GM23338 (cell line): Measurements from ENCODE around the gene TRIM37. TPM values are rescaled to one million over a fixed set of nuclear protein-coding genes. Genes with fewer than 3 reads are reported as not detected.

ENCODE experiments used
- ATAC-seq: fragments of 200-7000 bp; cut with Tn5 transposase; 3 replicates; pipeline ENCODE4 v1.9.1; 2020
- DNase-seq: peaks from one replicate; pipeline ENCODE4 v3.0.0-alpha.2; 2015; ENCODE audit warnings: low spot score
- H2AFZ ChIP-seq: fragments of 200-600 bp; sonication (generic); 2 replicates; pipeline ENCODE4 v1.8.0; 2016; ENCODE audit warnings: antibody characterized with exemption, mild to moderate bottlenecking, moderate library complexity
- H3F3A ChIP-seq: fragments of 200-600 bp; sonication (generic); replicated peaks from 2 replicates; pipeline ENCODE4 v1.8.0; 2017; ENCODE audit warnings: antibody characterized with exemption, mixed run types, low read depth
- H3K27ac ChIP-seq: fragments of 200-600 bp; sonication (generic); 2 replicates; pipeline ENCODE4 v1.6.1; 2016; ENCODE audit warnings: low read depth
- H3K27me3 ChIP-seq: fragments of 200-600 bp; sonication (generic); 2 replicates; pipeline ENCODE4 v1.8.0; 2016; ENCODE audit warnings: mild to moderate bottlenecking, mixed run types, moderate library complexity; ENCODE audit not compliant: insufficient read depth
- H3K36me3 ChIP-seq: fragments of 200-600 bp; sonication (generic); 2 replicates; pipeline ENCODE4 v1.8.0; 2016; ENCODE audit warnings: mild to moderate bottlenecking; ENCODE audit not compliant: insufficient read depth
- H3K4me1 ChIP-seq: fragments of 200-600 bp; sonication (generic); 2 replicates; pipeline ENCODE4 v1.8.0; 2016; ENCODE audit warnings: mild to moderate bottlenecking, moderate library complexity; ENCODE audit not compliant: insufficient read depth
- H3K4me2 ChIP-seq: fragments of 200-600 bp; sonication (generic); 2 replicates; pipeline ENCODE4 v1.7.1; 2017; ENCODE audit warnings: mixed run types
- H3K4me3 ChIP-seq: fragments of 200-600 bp; sonication (generic); 2 replicates; pipeline ENCODE4 v1.6.1; 2016; ENCODE audit warnings: mixed run types
- H3K79me2 ChIP-seq: fragments of 200-600 bp; sonication (generic); replicated peaks from 2 replicates; pipeline ENCODE4 v1.8.0; 2017; ENCODE audit warnings: mild to moderate bottlenecking; ENCODE audit not compliant: insufficient read depth
- H3K9me2 ChIP-seq: fragments of 200-600 bp; sonication (generic); 2 replicates; pipeline ENCODE4 v1.8.0; 2017; ENCODE audit not compliant: insufficient read depth
- H4K20me1 ChIP-seq: fragments of 200-600 bp; sonication (generic); replicated peaks from 2 replicates; pipeline ENCODE4 v1.8.0; 2017; ENCODE audit warnings: mild to moderate bottlenecking; ENCODE audit not compliant: insufficient read depth
- H3K27ac Mint-ChIP-seq: 2 replicates; pipeline ENCODE4 v1.8.0; 2020; ENCODE audit warnings: inconsistent platforms, mild to moderate bottlenecking, moderate library complexity, mixed read lengths
- H3K27me3 Mint-ChIP-seq: 3 replicates; pipeline ENCODE4 v1.8.0; 2022; ENCODE audit warnings: low read depth, mild to moderate bottlenecking, moderate library complexity, mixed read lengths, inconsistent platforms; ENCODE audit not compliant: insufficient read depth, poor library complexity
- H3K36me3 Mint-ChIP-seq: 3 replicates; pipeline ENCODE4 v1.8.0; 2021; ENCODE audit warnings: low read depth, mild to moderate bottlenecking, inconsistent platforms, moderate library complexity, mixed read lengths
- H3K4me1 Mint-ChIP-seq: 3 replicates; pipeline ENCODE4 v1.8.0; 2020; ENCODE audit warnings: mild to moderate bottlenecking, inconsistent platforms, mixed read lengths
- H3K4me3 Mint-ChIP-seq: 3 replicates; pipeline ENCODE4 v1.8.0; 2021; ENCODE audit warnings: moderate library complexity, mild to moderate bottlenecking, inconsistent platforms, mixed read lengths
- H3K9me3 Mint-ChIP-seq: 3 replicates; pipeline ENCODE4 v1.8.0; 2020; ENCODE audit warnings: moderate library complexity, mild to moderate bottlenecking, inconsistent platforms, mixed read lengths
- CREB1 ChIP-seq: fragments of 250-450 bp; sonication (Bioruptor Pico); IDR thresholded peaks from 2 replicates; pipeline ENCODE4 v1.5.0; 2020; ENCODE audit warnings: low read depth, mild to moderate bottlenecking, moderate library complexity
- EZH2 ChIP-seq: fragments of 200-600 bp; sonication (generic); IDR thresholded peaks from one replicate; pipeline ENCODE4 v1.8.0; 2017; ENCODE audit warnings: antibody characterized with exemption, mild to moderate bottlenecking, low read depth; ENCODE audit not compliant: unreplicated experiment
- EZH2phosphoT487 ChIP-seq: fragments of 200-600 bp; sonication (generic); IDR thresholded peaks from one replicate; pipeline ENCODE4 v1.8.1; 2018; ENCODE audit warnings: antibody characterized with exemption; ENCODE audit not compliant: unreplicated experiment
- JUNB ChIP-seq: IDR thresholded peaks from one replicate; pipeline ENCODE4 v1.6.1; 2016; ENCODE audit warnings: antibody characterized with exemption; ENCODE audit not compliant: unreplicated experiment
- NANOG ChIP-seq: IDR thresholded peaks from 2 replicates; pipeline ENCODE4 v1.6.1; 2016; ENCODE audit warnings: antibody characterized with exemption, borderline replicate concordance
- REST ChIP-seq: IDR thresholded peaks from one replicate; pipeline ENCODE4 v1.6.1; 2018; ENCODE audit warnings: antibody characterized with exemption; ENCODE audit not compliant: unreplicated experiment
- ZNF114 ChIP-seq: fragments of 250-450 bp; sonication (Bioruptor Pico); IDR thresholded peaks from 2 replicates; pipeline ENCODE4 v1.5.0; 2020; ENCODE audit warnings: mild to moderate bottlenecking, moderate library complexity
- ZNF331 ChIP-seq: fragments of 250-450 bp; sonication (Bioruptor Pico); IDR thresholded peaks from 2 replicates; pipeline ENCODE4 v1.5.0; 2020; ENCODE audit warnings: low read depth, mild to moderate bottlenecking, moderate library complexity
- ZNF462 ChIP-seq: fragments of 250-450 bp; sonication (Bioruptor Pico); IDR thresholded peaks from 2 replicates; pipeline ENCODE4 v1.5.0; 2020; ENCODE audit warnings: mild to moderate bottlenecking, moderate library complexity
- polyA plus RNA-seq: library from polyadenylated mRNA; unstranded; fragments of >200 nt; fragmentation: Nextera tagmentation; extraction: Ambion mirVana; gene quantifications from 2 replicates; pipeline ENCODE4 v1.2.1, GENCODE V29; 2016
- total RNA-seq: library from RNA; depleted of rRNA; stranded (reverse); fragments of >200 nt; shearing (Covaris generic); gene quantifications from 2 replicates; pipeline ENCODE4 v1.2.3, GENCODE V29; 2014

Gene TRIM37
- total and polyA plus RNA-seq, 2 experiments from 2014 or later = 61.1 to 71.2 TPM

GRCh38 chr17:58968426-58969061, 138.1 kb downstream of the TRIM37 start:
- H3K4me2 ChIP-seq = peak overlapping the region; percentile 58

DNA sequence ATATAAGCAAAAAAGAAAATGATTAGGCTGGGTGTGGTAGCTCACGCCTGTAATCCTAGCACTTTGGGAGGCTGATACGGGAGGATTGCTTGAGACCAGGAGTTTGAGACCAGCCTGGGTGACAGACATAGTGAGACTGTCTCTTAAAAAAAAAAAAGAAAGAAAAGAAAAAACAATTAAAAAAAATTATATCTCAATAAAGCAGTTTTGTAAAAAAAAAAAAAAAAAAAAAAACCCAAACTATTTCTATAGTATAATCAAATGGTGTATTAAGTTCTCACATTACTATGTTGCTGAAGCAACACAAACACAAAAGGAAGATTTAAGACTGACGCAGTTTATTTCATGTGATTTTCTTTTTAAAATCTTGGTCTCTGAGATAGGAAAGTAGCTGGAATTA, 140.5 kb downstream of the TRIM37 start:
- no peaks in the 10 kb centered on the region for H3K9me2 ChIP-seq
- no peak for DNase-seq
- H3K4me3 Mint-ChIP-seq = no peak overlapping the region
- H2AFZ ChIP-seq = no peak overlapping the region
- no peaks in the 10 kb centered on the region for H3K36me3 Mint-ChIP-seq
- H3K4me3 ChIP-seq = no peak overlapping the region
- ATAC-seq = no peak
- H3K27ac ChIP-seq = peak overlapping the region; percentile 91
- peak overlapping the region; percentile 89; the same call in 1 of the 2 replicates for H3K27ac Mint-ChIP-seq
- H3K27me3 Mint-ChIP-seq = no peaks in the 10 kb centered on the region
- H3K4me2 ChIP-seq = peak overlapping the region; percentile 65
- H4K20me1 ChIP-seq = no peaks in the 10 kb centered on the region
- no peaks in the 10 kb centered on the region for H3K27me3 ChIP-seq
- peaks cover 30% of the 10 kb centered on the region for H3K4me1 ChIP-seq
- H3F3A ChIP-seq = no peaks in the 10 kb centered on the region; the same call in 1 of the 2 replicates
- H3K79me2 ChIP-seq = no peaks in the 10 kb centered on the region
- H3K36me3 ChIP-seq = no peaks in the 10 kb centered on the region
- peaks cover 39% of the 10 kb centered on the region for H3K4me1 Mint-ChIP-seq
- no peaks in the 10 kb centered on the region for H3K9me3 Mint-ChIP-seq
- TF ChIP-seq EZH2phosphoT487 (no peak), NANOG (no peak), ZNF114 (CRISPR knock-in tag) (no peak), JUNB (no peak), ZNF462 (CRISPR knock-in tag) (no peak), CREB1 (CRISPR knock-in tag) (no peak), ZNF331 (no peak), REST (no peak), EZH2 (no peak)

More at GRCh38 chr17:58968426-58969061, 138.1 kb downstream of the TRIM37 start:
- Histone ChIP-seq H2AFZ (no peak overlapping the region), H3K27me3 (no peaks in the 10 kb centered on the region), H4K20me1 (no peaks in the 10 kb centered on the region), H3K4me3 (no peak overlapping the region), H3K79me2 (no peaks in the 10 kb centered on the region), H3K4me1 (peaks cover 30% of the 10 kb centered on the region), H3K9me2 (no peaks in the 10 kb centered on the region), H3K36me3 (0 out of 2 replicates have a peak, but pooled peaks cover 4% of the 10 kb centered on the region), H3K27ac (peak overlapping the region; percentile 42; the same call in 1 of the 2 replicates), H3F3A (no peaks in the 10 kb centered on the region; the same call in 1 of the 2 replicates)
- TF ChIP-seq EZH2 = no peak
- Mint-ChIP-seq H3K4me1 (peaks cover 39% of the 10 kb centered on the region), H3K9me3 (no peaks in the 10 kb centered on the region), H3K36me3 (no peaks in the 10 kb centered on the region), H3K4me3 (no peak overlapping the region), H3K27me3 (no peaks in the 10 kb centered on the region), H3K27ac (peak overlapping the region; percentile 49)
- ATAC-seq (peak; percentile 32; the same call in 2 of the 3 replicates), DNase-seq (peak; percentile 4)
